H1 (cell line): ENCODE results near the gene CLEC19A.

Experiments used
- CHD2 ChIP-seq: IDR thresholded peaks from 2 replicates; pipeline ENCODE4 v1.6.1; 2012; ENCODE audit warnings: low read length, improper control_type of control experiment
- EP300 ChIP-seq, 2 experiments: IDR thresholded peaks; 1 replicate in 1 of 2; 2 replicates in 1 of 2; pipeline ENCODE4 v1.6.1; 2011 to 2012; ENCODE audit warnings: low read depth in 2 of 2, low read length in 2 of 2, mild to moderate bottlenecking in 2 of 2, borderline replicate concordance in 1 of 2, inconsistent platforms in 1 of 2, moderate library complexity in 1 of 2
- EZH2 ChIP-seq: fragments of 200-600 bp; sonication (generic); IDR thresholded peaks from 2 replicates; pipeline ENCODE4 v1.7.1; 2012; ENCODE audit warnings: low read depth, mild to moderate bottlenecking, moderate library complexity, low read length, inconsistent platforms; ENCODE audit not compliant: severe bottlenecking
- NRF1 ChIP-seq: IDR thresholded peaks from 2 replicates; pipeline ENCODE4 v1.6.1; 2011; ENCODE audit warnings: mild to moderate bottlenecking, low read depth, low read length, improper control_type of control experiment
- POLR2AphosphoS5 ChIP-seq: IDR thresholded peaks from 2 replicates; pipeline ENCODE4 v1.6.1; 2011; ENCODE audit warnings: low read depth, low read length
- RFX5 ChIP-seq: IDR thresholded peaks from 2 replicates; pipeline ENCODE4 v1.6.1; 2011; ENCODE audit warnings: low read depth, low read length, improper control_type of control experiment, borderline replicate concordance
- TAF1 ChIP-seq: IDR thresholded peaks from 2 replicates; pipeline ENCODE4 v1.6.1; 2011; ENCODE audit warnings: mild to moderate bottlenecking, low read depth, low read length
- ZNF274 ChIP-seq: IDR thresholded peaks from 2 replicates; pipeline ENCODE4 v1.7.0; 2012; ENCODE audit warnings: low read length, borderline replicate concordance; ENCODE audit errors: extremely low read depth
- TF ChIP-seq, protein P1 (sequence below), 3 experiments: IDR thresholded peaks; 1 replicate in 2 of 3; 2 replicates in 1 of 3; pipeline versions ENCODE4 v1.5.1 to v1.6.1; 2011; ENCODE audit warnings: low read length in 3 of 3, mild to moderate bottlenecking in 3 of 3, inconsistent platforms in 2 of 3, low read depth in 1 of 3, moderate library complexity in 1 of 3; ENCODE audit not compliant: insufficient read depth in 1 of 3; ENCODE audit errors: control extremely low read depth in 1 of 3

DNA sequence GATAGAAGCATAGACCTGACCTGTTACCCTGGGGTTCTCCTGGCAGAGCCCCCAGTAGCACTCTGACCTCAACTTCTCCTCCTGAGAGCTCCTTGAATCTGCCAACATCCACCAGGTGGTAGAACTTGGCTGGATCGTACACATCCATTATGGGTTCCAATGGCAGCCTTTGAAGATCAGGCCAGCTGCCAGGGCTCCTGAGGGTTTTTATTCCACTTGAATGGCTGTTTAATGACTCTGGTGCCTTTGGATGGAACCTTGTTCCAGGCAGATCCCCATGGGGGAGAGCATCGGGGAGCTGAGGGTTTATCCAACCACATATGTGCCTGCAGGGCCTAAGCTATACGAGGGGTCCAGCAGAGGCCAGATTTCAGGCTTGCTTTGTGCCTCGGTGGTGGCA is 47.1 kb upstream of the CLEC19A start:
- TF ChIP-seq RFX5, result no peak
- no peak for TF ChIP-seq EZH2
- TF ChIP-seq, protein P1, sequence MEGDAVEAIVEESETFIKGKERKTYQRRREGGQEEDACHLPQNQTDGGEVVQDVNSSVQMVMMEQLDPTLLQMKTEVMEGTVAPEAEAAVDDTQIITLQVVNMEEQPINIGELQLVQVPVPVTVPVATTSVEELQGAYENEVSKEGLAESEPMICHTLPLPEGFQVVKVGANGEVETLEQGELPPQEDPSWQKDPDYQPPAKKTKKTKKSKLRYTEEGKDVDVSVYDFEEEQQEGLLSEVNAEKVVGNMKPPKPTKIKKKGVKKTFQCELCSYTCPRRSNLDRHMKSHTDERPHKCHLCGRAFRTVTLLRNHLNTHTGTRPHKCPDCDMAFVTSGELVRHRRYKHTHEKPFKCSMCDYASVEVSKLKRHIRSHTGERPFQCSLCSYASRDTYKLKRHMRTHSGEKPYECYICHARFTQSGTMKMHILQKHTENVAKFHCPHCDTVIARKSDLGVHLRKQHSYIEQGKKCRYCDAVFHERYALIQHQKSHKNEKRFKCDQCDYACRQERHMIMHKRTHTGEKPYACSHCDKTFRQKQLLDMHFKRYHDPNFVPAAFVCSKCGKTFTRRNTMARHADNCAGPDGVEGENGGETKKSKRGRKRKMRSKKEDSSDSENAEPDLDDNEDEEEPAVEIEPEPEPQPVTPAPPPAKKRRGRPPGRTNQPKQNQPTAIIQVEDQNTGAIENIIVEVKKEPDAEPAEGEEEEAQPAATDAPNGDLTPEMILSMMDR (IDR thresholded peaks at IDR 0.05; ENCODE audit: control extremely low read depth in 1 of 3, insufficient read depth in 1 of 3, low read depth in 1 of 3, low read length in 3 of 3), result no peak
- TF ChIP-seq EP300 (IDR thresholded peaks at IDR 0.05; ENCODE audit: borderline replicate concordance in 1 of 2, low read depth in 2 of 2, low read length in 2 of 2), result no peak
- no peak for TF ChIP-seq POLR2AphosphoS5
- TF ChIP-seq TAF1, result no peak
- TF ChIP-seq CHD2, result no peak
- no peak for TF ChIP-seq NRF1
- TF ChIP-seq ZNF274, result no peak
